Stimulated activated CD8-positive, alpha-beta memory T cell treated with anti-CD3 and anti-CD28 coated beads, Interleukin-12 subunit alpha, Interleukin-12 subunit beta, amount 100 ng/mL, for 24 hours (primary cell): ENCODE data around the gene CDH9.
"Not testable (repeated sequence)": the region's sequence is repeated elsewhere in the genome, so short reads cannot be mapped to it uniquely, and the experiment has no call there.

Source experiments
- DNase-seq: peaks from one replicate; pipeline ENCODE4 v3.0.0-alpha.2; 2020; ENCODE audit errors: extremely low read depth

The CDH9 gene

DNA sequence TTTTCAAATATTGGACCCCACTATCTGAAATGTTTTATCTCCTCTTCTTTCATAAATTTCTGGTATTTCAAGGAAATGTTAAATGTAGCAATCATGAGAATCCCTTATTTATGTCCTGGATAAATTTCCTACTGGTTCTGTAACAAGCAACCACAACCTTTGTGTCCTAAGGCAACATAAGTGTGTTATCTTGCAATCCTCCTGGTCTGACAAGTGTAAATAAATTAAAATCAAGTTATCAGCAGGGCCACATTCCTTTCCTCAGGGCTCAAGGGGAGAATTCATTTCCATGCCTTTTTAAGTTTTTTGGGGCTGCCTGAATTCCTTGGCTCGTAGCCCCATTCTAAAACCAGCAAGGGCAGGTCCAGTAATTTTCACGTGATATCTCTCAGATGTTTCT, 83.2 kb downstream of the CDH9 start:
- DNase-seq: no peak

DNA sequence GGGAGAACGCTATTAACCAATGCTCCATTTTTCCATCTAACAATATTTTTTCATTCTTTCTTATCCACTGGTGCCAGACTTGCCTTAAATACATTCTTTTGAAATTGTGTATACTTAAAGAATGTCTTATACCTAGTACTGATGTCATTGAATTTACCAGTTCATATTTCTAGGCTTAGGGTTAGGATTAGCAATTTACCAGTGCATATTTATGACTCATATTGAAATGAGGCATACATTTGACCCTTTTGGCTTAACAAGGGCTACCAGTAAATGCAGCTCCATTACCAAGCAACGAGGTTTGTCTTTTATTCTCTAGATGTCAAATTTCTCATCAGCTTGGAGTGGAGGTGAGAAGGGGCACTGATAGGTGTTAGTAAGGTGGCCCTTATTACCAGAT, 89.5 kb downstream of the CDH9 start:
- no peak for DNase-seq

DNA sequence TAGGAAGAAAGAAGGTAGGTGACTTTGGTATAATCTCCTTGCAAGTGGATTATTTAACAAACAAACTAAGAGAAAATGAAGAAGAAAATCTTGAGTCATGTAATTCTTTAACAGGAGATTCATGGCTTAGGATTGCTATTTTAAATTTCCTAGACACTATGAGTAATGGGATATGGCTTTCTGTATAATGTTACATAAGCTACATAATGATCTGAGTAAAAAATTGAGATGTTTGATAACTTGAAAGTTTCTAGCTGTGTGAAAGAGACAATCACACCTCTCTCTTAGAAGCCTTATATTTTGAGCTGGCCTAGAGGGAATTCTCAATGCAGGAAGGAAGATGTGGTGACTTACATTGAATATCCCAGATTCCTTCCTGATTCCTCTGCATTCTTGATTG, 92.5 kb downstream of the CDH9 start:
- DNase-seq: no peak

DNA sequence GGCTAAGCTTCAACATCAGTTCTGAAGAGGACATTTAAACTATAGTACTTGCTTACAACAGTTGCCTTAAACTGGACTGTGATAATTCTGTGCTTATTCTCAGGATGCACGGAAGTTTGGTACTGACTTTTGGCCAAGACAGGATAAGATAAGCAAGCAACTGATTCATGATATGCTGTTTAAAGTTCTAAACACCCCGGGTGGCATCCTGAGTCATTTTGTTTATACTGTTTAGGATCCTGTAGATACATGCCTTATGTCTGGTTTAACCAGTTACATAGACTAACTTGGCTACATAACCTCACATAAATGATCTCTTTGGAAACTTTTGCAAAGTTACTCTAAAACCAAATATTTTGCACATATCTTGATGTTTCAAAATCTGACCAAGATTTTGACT, 95.9 kb downstream of the CDH9 start:
- no peak for DNase-seq

DNA sequence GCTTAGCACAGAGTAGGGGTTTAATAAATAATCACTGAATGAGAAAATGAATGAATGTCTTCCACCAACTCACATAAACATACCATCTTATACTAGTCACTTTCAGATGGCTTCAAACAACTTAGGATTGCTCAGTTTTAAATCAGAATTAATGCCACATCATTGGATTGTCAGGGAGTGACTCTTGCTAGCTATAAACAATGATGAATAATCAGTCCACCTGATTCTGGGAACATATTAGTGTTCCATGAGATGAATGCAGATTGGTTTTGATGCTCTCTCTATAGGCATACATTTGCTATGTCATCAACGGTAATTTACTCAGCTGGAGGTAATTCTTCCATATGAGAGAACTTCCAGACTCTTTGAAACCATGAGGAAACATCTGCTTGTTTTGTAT, 97.4 kb downstream of the CDH9 start:
- DNase-seq: no peak

DNA sequence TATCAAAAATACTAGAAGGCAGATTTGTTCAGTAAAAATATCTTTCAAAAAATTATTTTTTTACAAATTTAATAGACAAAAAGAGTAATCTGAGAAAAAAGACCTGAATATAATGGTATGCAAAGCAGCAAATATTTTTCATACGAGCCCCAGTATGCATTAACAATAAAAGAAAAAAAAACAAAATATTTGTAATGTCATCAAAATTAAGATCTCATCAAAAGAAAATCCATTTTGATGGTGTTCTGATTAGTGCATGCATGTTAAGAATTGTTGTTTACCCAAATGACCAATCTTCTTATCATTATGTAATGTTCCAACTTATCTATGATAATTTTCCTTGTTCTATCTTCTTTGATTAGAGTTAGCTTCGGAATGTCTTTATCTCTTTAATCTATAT, 106.1 kb downstream of the CDH9 start:
- no peak for DNase-seq

DNA sequence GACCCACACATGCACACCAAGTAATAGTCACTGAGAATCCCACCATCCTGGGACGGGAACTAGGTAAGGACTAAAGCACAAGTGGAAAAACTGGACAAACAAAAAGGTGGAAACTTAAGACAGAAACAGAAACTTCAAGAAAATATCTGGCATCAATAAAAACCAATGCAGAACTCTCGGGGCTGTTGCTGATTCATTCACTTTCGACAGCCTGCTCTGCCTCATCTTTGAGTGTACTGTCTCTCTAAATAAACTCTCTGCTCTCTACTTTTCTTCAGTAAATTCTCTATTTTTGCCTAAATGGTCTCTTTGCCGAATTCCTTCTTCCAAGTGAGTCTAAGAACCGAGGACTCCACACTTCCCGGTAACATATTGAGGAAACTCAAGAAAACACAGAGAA, 116.9 kb downstream of the CDH9 start:
- DNase-seq: no peak

DNA sequence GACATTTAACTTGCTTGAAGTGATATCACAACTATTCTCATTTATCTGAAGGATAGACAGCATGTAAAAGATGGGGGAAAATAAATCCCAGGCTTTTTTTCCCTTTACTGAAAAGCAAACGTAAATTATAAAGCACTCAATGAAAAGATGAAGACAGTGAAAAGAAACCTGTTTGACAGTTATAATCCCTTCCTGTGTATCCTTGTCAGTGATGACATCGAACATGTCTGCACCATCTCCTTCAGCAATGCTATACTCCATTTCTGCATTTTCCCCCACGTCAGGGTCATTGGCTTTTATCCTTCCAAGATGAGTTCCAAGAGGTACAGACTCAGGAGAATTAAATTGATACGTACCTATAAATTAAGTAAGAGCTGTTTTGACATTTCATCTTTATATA, 134.9 kb downstream of the CDH9 start:
- no peak for DNase-seq

DNA sequence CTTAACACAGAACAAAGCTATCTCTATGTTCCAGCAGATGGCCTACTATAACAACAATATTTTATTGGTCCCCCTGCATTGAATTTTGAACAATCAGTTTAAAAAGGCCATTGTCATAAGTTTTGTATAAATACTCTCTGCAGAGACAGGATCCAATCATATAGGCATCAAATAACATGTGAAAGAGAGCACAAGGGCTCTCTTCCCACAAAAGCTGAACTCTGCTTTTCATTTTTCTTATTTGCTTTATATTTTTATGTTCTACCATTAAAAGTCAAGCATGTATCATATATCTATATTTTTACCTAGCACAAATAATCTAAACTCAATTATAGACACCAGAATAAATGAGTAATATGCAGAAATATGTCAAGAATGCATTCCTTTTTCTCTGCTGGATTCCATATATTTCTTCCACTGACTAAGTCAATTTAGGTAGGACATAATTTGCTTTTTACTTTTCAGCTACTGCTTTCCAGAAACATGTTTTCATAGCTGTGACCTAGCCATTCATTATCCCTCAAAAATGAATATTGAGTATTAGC, 143.6 kb downstream of the CDH9 start:
- no peak for DNase-seq

DNA sequence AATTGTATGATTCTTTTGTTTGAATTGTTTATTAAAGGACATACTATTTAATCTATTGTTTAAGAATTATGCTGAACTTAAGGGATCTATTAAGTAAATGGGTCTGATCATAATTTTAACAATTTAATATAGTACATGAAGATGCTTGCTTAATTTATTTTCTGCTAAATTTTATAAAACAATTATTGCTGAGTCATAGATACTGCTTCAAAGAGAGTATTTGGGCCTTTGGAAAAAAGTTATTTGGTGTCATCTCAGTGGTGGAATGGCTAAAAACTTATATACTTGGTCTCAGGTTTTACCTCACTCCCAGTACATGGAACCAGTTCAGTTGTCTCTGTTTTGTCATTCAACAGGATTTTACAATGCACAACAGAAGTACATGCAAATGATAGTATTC, 145.3 kb downstream of the CDH9 start:
- DNase-seq: no peak

DNA sequence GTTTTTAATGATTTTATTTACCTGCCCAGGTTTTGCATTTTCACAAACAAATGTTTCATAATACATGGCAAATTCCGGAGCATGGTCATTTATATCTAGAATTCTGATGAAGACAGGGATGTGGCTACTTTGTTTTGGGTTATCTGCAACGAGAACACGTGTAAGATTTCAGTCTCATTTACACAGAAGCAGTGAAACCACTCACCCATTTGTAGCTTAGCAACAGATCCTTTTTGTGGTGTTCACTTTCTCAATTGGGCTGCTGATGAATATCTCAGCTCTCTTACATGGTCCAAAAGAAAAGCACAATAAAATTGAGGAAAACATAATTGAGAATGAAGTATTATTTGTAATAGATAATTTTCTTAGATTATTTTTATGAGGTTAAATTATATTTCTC, 148.6 kb downstream of the CDH9 start:
- no peak for DNase-seq

DNA sequence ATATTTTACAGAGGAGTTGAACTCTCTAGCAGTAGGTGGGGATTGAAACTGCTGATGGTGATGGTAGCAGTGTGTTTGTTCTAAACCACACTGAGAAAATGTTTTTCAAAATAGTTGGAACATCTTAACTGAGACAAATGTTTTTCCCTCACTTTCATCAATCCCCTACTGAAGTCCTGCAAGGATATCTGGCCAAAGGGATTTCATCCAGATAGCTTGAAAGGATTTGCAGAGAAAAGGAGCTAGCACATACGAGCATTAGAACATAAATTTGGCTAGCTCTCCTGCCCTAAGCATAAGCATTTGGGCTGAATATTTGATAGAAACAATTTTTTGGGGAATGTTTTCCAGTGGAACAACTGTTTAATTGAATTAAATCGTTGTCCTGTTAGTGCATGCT, 153.9 kb downstream of the CDH9 start:
- DNase-seq: no peak

DNA sequence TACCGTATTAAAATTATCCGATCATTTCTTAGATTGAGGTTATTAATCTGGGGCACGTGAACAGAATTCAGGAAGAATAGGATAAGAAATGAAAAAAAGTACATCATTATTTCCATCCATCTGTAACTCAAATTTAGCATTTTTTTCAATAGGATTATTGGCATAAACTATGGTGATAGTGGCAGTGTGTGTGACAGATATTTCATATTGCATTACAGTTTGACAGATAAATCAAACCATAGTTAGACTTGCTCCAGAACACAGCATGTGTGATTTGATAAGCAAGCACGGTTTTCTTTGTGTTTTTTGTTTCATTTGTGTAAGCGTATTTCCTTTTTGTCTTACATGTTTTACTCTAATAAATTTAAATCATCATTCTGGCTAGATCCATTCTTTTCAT, 155.0 kb downstream of the CDH9 start:
- no peak for DNase-seq

DNA sequence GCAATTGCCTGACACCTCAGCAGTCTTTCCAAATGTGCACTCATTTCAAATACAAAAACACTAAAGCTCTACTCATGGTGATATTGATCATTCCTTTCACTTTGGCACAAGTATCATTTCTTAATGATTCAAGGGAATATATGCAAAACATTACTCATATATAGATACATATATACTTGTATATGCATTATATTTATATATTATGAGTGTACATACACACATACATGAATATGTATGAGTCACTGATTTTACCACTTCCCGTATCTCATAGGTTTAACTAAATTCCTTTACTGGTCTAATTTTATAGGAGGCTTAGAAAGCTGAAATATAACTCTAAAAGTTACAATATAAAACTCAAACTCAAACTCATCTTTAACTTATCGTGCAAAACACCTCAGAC, 156.5 kb downstream of the CDH9 start:
- DNase-seq: no peak

DNA sequence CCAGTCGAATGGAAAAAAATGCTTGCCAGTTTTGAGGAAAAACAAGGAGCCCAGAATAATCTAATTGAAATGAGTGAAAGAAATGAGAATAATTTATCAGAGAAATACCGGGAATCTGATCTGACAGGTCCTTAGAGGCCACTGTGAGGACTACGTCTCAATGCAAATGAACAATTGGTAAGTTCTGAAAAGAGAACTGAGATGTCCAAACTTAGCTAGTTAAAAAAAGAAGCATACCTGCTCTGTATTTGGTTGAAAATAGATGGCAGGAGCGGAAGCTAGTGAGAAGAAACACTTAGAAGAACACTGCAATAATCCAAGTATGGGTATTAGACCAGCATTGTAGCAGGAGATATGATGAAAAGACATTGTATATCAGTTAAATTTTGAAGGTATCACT, 161.2 kb downstream of the CDH9 start:
- DNase-seq: no peak

DNA sequence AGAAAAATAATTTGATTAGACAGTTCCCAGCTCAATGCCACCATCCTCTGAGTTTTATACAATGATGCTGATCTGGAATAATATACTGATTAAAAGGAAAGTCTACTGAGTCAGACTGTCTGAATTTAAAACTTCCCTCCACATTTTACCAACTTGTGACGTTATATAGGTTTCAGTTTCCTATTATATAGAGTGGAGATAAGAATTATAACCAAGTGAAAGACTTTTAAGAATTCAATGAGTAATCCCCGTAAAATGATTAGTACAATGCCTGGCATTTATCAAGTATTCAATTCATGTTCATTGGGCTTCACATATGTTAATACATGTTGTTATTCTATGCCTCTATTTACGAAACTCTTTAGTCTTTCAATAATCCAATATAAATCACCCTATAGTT, 166.0 kb downstream of the CDH9 start:
- no peak for DNase-seq

DNA sequence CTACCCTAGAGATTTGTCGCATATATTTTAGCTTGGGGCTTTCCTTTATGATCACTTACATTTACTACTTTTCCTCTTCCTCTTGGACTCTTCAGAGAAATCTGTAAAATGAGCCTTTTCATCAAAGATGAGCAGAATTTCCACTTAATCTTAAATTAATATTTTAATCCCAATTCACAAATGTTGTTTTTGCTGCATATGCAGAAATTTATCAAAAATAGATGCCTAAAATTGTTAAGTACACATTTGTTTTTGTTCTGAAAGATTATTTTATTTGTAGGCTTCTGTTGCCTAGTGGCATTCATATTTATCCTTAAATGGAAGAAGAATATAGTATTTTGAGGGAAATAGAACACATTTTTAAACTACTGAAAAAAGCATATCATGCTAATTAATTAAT, 168.6 kb downstream of the CDH9 start:
- no peak for DNase-seq

DNA sequence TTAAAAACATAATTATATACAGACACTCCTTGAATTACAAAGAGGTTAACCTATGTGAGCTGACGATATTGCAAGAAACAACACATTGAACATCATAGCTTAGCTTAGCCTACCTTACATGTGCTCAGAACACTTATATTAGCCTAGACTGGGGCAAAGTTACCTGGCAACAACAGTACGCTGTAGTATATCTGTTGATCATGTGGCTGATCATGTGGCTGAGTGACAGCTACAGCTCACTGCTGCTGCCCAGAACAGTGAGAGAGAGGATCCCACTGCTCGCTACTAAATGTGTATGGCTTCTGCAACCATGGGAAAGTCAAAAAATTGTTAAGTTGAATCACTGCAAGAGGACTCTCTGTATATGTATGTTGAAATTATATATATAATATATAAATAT, 169.9 kb downstream of the CDH9 start:
- DNase-seq: no peak

DNA sequence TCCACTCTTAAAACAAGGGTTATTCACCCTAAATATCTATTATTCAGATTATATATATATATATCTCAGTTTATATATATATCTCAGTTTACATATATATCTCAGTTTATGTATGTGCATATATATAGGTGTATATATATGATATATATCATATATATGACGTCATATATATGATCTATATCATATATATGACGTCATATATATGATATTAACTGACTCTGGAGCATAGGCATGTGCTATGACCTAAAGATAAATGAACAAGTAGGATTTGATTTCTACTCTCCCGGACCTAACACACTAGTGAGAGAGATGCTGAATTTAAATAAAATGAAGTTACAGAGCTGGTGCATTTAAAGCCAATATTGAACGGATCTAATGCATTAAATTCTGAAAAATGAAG, 174.3 kb downstream of the CDH9 start:
- DNase-seq: no peak

DNA sequence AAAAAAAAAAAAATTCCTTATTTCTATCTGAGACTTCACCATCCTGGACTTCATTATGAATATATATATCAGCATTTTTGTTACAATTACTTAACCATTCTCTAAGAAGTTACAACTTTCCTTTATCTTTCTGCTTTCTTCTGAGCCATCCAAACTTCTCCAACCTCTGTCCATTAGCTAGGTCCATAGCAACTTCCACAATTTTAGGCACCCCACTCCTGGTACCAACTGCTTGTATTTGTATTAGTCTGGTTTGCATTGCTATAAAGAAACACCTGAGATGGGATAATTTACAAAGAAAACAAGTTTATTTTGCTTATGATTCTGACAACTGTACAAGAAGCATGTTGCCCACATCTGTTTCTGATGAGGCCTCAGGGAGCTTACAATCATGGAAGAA, 182.1 kb downstream of the CDH9 start:
- no peak for DNase-seq

DNA sequence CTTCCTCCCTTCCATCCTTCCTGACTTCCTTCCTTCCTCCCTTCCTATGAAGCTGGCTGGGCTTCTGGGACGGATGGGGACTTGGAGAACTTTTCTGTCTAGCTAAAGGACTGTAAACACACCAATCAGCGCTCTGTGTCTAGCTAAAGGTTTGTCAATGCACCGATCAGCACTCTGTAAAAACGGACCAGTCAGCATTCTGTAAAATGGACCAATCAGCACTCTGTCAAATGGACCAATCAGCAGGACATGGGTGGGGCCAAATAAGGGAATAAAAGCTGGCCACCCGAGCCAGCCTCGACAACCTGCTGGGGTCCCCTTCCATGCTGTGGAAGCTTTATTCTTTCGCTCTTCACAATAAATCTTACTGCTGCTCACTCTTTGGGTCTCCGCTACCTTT, 185.9 kb downstream of the CDH9 start:
- not testable (repeated sequence) for DNase-seq

DNA sequence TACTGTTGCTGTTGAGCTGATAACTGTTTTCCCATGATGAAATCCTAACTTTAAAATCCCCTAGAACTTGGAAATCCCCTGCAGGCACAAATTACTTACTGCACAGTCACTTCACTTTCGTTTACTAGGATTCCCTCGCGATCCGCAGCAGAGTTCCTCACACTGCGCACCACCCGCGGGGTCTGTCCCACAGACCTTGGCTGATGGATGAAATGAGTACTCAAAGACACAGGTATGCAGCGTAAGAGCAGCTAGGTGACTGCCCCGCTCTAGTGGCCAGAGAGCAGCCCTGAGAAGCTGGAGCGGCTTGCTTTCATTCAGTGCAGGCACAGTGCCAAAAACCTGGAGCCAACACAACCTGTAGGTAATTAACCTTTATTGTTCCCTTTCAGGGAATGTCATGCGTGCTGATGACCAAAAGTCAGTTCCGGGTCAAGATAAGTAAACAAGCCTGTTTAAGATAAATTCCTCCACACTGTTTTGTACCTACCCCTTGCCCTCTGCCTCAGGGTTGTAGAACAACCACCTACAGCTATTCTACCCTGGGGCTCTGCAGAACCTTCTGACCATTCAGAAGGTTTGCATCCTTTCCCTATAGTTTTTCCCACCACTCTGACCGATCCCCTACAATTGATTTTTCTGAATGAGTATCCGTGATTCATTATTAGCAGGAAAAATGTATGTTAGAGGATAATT, 191.2 kb downstream of the CDH9 start:
- no peak for DNase-seq

DNA sequence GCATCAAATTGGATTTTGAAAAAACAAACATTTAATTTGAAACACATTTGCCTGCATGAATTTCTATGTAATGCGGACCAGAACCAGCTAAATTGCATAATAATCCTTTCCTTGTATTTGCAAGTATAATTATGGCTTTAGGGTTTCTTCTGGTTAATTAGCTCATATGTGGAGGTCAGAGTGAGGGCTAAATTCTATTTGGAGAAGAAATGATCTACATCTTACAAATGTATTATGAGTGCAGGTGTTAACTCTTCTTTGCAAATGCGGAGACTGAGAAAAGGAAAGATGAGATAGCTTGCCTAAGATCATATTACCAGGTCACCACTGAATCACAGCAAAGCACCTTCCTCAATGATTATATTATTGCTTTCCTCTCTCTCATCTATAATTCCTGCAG, 194.7 kb downstream of the CDH9 start:
- DNase-seq: no peak

DNA sequence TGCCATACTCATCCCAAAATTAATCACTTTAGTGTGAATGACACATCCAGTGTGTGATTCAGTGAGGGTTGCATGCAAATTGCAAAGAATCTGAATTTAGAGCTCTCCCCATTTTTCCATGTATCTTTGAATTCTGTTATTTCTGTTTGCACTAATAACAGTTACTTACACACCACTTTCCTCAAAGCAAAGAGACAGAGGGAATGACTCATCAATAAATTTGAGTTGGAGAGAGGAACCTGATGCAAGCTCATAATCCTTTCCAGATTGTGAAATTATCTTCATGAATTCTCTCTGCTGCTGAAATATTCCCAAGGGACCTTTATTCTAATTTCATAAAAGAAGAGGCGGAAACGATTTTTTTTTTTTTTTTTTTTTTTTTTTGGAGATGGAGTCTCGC, 204.8 kb downstream of the CDH9 start:
- no peak for DNase-seq
